GM12878 (cell line): Measurements from ENCODE around the gene UBR3.

Experiments
- IRF4 ChIP-seq: IDR thresholded peaks from 2 replicates; pipeline ENCODE4 v1.6.1; 2011; ENCODE audit warnings: low read depth, low read length
- JUND ChIP-seq: IDR thresholded peaks from 2 replicates; pipeline ENCODE4 v1.6.1; 2012; ENCODE audit warnings: low read depth, mild to moderate bottlenecking, low read length, improper control_type of control experiment, moderate library complexity
- KDM1A ChIP-seq: fragments of 200-600 bp; sonication (generic); IDR thresholded peaks from 2 replicates; pipeline ENCODE4 v1.6.1; 2016; ENCODE audit warnings: borderline replicate concordance
- MYC ChIP-seq: IDR thresholded peaks from 2 replicates; pipeline ENCODE4 v1.6.1; 2011; ENCODE audit warnings: mild to moderate bottlenecking, low read length, moderate library complexity, inconsistent platforms; ENCODE audit not compliant: insufficient read depth, insufficient replicate concordance, insufficient read length, severe bottlenecking
- RAD21 ChIP-seq: IDR thresholded peaks from 2 replicates; pipeline ENCODE4 v1.6.1; 2011; ENCODE audit warnings: mild to moderate bottlenecking, low read depth, low read length, moderate library complexity; ENCODE audit not compliant: insufficient read depth
- RB1 ChIP-seq: fragments of 450-650 bp; formaldehyde crosslinking; IDR thresholded peaks from 2 replicates; pipeline ENCODE4 v1.6.1; 2017; ENCODE audit warnings: mild to moderate bottlenecking, borderline replicate concordance
- TF ChIP-seq, protein P1 (sequence below), 3 experiments: IDR thresholded peaks in 2 of 3; conservative IDR thresholded peaks in 1 of 3; 2 replicates each; pipeline ENCODE4 v1.5.1; 2011; ENCODE audit warnings: low read depth in 3 of 3, low read length in 3 of 3, mild to moderate bottlenecking in 3 of 3, control low read depth in 2 of 3, moderate library complexity in 2 of 3, inconsistent platforms in 1 of 3, mixed read lengths in 1 of 3; ENCODE audit not compliant: control insufficient read depth in 2 of 3, insufficient read depth in 1 of 3; ENCODE audit errors: extremely low read depth in 1 of 3

DNA sequence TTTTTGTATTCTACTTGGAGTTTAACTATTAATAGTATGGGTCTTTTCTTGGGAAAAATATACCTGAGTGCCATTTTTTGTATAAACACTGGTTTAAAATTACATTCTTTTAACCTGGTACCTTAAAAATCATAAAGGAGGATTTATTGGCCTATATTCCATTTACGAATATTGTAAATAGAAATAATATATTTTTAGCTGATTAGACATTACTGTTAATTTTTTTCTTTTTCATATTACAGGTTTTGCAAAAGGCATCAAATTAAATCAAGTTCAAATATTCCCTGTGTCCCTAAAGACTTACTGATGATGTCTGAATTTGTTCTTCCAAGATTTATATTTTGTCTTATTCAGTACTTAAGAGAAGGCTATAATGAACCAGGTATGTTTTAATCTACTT is 44.7 kb downstream of the UBR3 start:
- TF ChIP-seq, protein P1, sequence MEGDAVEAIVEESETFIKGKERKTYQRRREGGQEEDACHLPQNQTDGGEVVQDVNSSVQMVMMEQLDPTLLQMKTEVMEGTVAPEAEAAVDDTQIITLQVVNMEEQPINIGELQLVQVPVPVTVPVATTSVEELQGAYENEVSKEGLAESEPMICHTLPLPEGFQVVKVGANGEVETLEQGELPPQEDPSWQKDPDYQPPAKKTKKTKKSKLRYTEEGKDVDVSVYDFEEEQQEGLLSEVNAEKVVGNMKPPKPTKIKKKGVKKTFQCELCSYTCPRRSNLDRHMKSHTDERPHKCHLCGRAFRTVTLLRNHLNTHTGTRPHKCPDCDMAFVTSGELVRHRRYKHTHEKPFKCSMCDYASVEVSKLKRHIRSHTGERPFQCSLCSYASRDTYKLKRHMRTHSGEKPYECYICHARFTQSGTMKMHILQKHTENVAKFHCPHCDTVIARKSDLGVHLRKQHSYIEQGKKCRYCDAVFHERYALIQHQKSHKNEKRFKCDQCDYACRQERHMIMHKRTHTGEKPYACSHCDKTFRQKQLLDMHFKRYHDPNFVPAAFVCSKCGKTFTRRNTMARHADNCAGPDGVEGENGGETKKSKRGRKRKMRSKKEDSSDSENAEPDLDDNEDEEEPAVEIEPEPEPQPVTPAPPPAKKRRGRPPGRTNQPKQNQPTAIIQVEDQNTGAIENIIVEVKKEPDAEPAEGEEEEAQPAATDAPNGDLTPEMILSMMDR (IDR thresholded peaks at IDR 0.05 in 2 of 3, conservative IDR thresholded peaks at IDR 0.05 in 1 of 3; ENCODE audit: control insufficient read depth in 2 of 3, extremely low read depth in 1 of 3, insufficient read depth in 1 of 3, low read depth in 3 of 3, low read length in 3 of 3): no peak
- TF ChIP-seq MYC (no peak), RB1 (no peak), RAD21 (no peak), IRF4 (no peak), JUND (no peak), KDM1A (no peak)
